Skeletal muscle tissue (tissue), 4 donors: ENCODE data around the gene POU2F3. TPM values are rescaled to one million over a fixed set of nuclear protein-coding genes. Genes with fewer than 3 reads are reported as not detected.

Experiments used
- H3K27ac ChIP-seq: one replicate; pipeline ENCODE4 v1.7.0; 2013; ENCODE audit warnings: mild to moderate bottlenecking, low read depth, low read length, inconsistent platforms
- H3K27me3 ChIP-seq, 3 donors: one replicate each; pipeline ENCODE4 v1.7.0; 2013; ENCODE audit warnings: low read length in 3 of 3; ENCODE audit not compliant: control insufficient read depth in 3 of 3, insufficient read depth in 3 of 3
- H3K36me3 ChIP-seq, 3 donors: one replicate each; pipeline ENCODE4 v1.7.0; 2013; ENCODE audit warnings: low read length in 3 of 3; ENCODE audit not compliant: control insufficient read depth in 3 of 3, insufficient read depth in 3 of 3
- H3K4me1 ChIP-seq, 3 donors: one replicate each; pipeline ENCODE4 v1.7.0; 2013; ENCODE audit warnings: low read length in 3 of 3, mild to moderate bottlenecking in 3 of 3; ENCODE audit not compliant: control insufficient read depth in 3 of 3, insufficient read depth in 3 of 3
- H3K4me3 ChIP-seq, 3 donors: one replicate each; pipeline ENCODE4 v1.7.0; 2013; ENCODE audit warnings: low read length in 3 of 3
- H3K9ac ChIP-seq, 3 donors: one replicate each; pipeline ENCODE4 v1.7.0; 2013; ENCODE audit warnings: low read length in 3 of 3, mild to moderate bottlenecking in 3 of 3, moderate library complexity in 2 of 3, low read depth in 1 of 3
- H3K9me3 ChIP-seq, 3 donors: one replicate each; pipeline ENCODE4 v1.7.0; 2013; ENCODE audit warnings: low read length in 3 of 3; ENCODE audit not compliant: control insufficient read depth in 3 of 3
- total RNA-seq: library from RNA; depleted of rRNA; stranded (reverse); fragments of >200 nt; gene quantifications from one replicate; pipeline ENCODE4 v1.2.3, GENCODE V29; 2014
- donor health status: Osteomylitis.

The POU2F3 gene
- total RNA-seq, 1 donor from 2014 or later: not detected

DNA sequence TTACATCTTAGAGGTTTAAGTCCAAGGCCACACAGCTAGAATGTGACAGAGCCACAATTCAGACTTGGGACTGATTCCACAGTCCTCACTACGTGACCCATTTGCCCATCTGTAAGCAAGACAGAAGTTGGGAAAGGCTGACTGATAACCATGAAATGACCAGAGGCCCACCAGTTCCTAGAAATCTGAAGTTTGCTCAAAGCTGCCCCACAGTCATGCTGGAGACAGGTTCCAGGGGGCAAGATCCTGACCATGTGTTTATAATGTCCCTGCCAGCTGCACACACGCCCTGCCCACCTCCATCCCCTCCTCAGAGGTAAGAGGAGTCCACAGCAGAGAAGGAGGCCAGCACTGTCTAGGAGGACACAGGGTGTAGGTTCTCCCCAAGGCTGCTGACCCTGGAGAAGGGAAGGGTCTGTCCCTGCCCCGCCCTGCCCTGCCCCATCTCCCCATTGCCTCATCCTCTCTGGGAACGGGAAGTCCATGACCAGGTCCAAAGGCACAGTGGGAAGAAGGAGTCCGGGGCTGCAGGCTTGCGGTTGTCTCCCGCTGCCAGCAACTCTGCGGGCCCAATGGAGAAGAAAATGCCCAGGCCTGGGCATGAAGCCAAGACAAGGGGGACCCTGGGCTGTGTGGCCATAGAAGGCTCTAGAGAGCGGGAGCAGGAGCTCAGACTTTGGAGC is 41.0 kb upstream of the POU2F3 start:
- no peaks in the 10 kb centered on the region for H3K36me3 ChIP-seq

DNA sequence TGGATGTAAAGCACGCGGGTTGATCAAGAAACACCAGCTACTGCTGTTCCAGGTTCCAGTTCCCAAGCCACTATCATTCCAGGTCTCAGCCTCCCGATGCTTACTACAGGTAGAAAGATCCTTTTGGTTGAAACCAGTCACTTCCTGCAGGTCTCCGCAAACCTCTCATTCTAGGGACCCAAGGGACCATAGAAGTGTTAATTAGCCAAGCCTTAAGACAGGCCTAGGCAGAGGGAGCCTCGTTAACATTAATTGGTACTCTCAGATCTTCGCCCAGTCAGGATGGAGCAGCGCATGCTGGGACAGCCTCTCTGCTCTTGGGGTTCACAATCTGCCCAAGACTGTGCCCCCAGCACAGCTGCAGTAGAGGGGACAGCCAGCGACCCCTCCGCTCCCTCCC is 40.3 kb upstream of the POU2F3 start:
- H3K36me3 ChIP-seq: no peaks in the 10 kb centered on the region
- no peak overlapping the region for H3K27ac ChIP-seq
- no peaks in the 10 kb centered on the region for H3K9me3 ChIP-seq
- H3K4me3 ChIP-seq: no peak overlapping the region
- H3K9ac ChIP-seq: no peak overlapping the region
- peaks cover 4 to 19% (median 9%) of the 10 kb centered on the region in 3 donors for H3K4me1 ChIP-seq
- peaks cover 0 to 15% (median 14%) of the 10 kb centered on the region in 3 donors for H3K27me3 ChIP-seq

More for the DNA sequence above, 41.0 kb upstream of the POU2F3 start:
- Histone ChIP-seq H3K27ac (no peak overlapping the region), H3K4me3 (no peak overlapping the region), H3K9ac (peak overlapping the region in 1 of 3 donors; percentile 16), H3K4me1 (peaks cover 4 to 19% (median 9%) of the 10 kb centered on the region in 3 donors), H3K27me3 (peaks cover 0 to 15% (median 14%) of the 10 kb centered on the region in 3 donors), H3K9me3 (no peaks in the 10 kb centered on the region)

DNA sequence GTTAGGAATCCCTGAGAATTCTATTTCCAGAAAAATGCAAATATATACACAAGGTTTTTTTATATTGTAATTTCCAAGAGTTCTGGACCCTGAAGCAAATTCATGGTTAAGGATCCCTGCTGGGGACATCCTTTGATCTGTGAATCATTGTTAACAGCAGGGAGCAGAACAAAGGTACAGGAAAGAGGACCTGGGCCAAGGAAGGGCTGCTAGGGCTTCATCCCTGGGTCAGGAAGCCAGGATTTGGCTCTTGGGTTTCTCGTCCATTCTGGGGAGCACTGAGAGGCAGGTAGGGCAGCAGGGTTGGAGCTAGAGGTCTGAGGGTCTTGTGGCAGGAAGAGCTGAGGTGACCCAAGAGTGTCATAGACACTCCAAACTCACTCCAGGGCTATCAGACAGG is 39.3 kb upstream of the POU2F3 start:
- H3K27ac ChIP-seq: no peak overlapping the region
- H3K9ac ChIP-seq: no peak overlapping the region
- no peaks in the 10 kb centered on the region for H3K9me3 ChIP-seq

DNA sequence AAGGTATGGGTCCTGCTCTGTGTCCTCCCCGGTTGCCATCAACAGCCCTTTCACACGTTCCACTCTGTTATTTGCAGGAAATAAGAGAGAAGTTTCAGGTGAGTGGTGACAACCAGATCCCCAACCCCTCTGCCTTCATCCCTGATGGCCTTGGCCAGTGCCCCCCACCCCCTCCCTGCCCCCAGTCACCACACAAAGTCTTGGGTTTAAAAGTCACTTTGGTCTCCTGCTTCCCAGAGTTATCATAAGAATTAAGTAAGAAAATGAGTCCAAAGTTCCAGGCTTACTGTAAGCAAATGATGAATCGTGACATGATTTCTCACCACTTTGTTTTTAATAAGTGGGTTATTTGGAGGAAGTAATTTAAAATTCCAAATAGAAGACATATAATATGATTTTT is 38.3 kb upstream of the POU2F3 start:
- Histone ChIP-seq H3K9me3 (no peaks in the 10 kb centered on the region), H3K4me3 (no peak overlapping the region), H3K27me3 (peaks cover under 1 to 17% (median 11%) of the 10 kb centered on the region in 3 donors), H3K4me1 (peaks cover 0 to 8% (median 0%) of the 10 kb centered on the region in 3 donors), H3K27ac (no peak overlapping the region), H3K9ac (no peak overlapping the region), H3K36me3 (no peaks in the 10 kb centered on the region)

More for the DNA sequence above, 39.3 kb upstream of the POU2F3 start:
- Histone ChIP-seq H3K4me1 (peaks cover 4 to 18% (median 6%) of the 10 kb centered on the region in 3 donors), H3K36me3 (no peaks in the 10 kb centered on the region), H3K27me3 (peaks cover 0 to 19% (median 14%) of the 10 kb centered on the region in 3 donors), H3K4me3 (no peak overlapping the region)

DNA sequence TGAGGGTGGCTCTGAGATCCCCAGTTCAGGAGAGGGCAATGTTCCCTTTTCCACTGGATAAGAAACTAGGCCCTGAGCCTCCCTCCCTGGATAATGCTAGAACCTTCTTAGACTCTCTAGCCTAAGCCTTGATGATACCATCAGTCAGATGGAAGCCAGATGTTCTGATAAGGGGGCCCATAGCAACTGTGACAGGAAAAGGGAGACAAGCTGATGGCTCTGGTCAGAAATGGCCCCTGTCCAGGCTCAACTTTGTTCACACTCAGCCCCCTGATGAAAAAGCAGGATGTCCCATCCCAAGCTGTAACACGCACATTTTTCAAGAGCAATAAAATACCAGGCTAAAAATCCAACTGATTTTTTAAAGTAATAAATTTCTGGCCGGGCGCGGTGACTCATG is 36.3 kb upstream of the POU2F3 start:
- Histone ChIP-seq H3K9ac (no peak overlapping the region), H3K4me3 (no peak overlapping the region), H3K27ac (no peak overlapping the region), H3K9me3 (no peaks in the 10 kb centered on the region), H3K27me3 (peaks cover 3 to 26% (median 12%) of the 10 kb centered on the region in 3 donors), H3K4me1 (peaks cover 10 to 11% (median 10%) of the 10 kb centered on the region in 3 donors), H3K36me3 (no peaks in the 10 kb centered on the region)

DNA sequence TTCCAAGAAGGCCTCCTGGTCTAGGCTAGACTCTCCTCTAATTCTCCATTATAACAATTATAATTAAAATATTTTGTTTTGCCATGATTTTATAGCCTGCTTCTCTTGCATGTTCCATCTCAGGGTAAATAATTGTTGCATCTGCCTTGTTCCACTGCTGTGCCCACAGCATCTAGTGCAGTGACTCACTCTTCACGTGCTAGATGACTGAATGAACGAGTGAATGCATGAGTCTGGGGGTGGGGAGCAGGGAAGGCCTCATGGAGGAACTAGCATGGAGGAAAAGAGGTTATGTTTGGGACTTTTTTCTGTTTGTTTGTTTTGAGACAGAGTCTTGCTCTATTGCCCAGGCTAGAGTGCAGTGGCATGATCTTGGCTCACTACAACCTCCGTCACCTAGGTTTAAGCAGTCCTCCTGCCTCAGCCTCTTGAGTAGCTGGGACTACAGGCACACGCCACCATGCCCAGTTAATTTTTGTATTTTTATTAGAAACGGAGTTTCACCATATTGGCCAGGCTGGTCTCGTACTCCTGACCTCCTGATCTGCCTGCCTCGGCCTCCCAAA is 34.3 kb upstream of the POU2F3 start:
- Histone ChIP-seq H3K9me3 (no peaks in the 10 kb centered on the region), H3K27me3 (peaks cover 5 to 35% (median 6%) of the 10 kb centered on the region in 3 donors), H3K27ac (no peak overlapping the region), H3K4me1 (peaks cover 23 to 26% (median 25%) of the 10 kb centered on the region in 3 donors), H3K36me3 (no peaks in the 10 kb centered on the region), H3K9ac (no peak overlapping the region), H3K4me3 (no peak overlapping the region)

DNA sequence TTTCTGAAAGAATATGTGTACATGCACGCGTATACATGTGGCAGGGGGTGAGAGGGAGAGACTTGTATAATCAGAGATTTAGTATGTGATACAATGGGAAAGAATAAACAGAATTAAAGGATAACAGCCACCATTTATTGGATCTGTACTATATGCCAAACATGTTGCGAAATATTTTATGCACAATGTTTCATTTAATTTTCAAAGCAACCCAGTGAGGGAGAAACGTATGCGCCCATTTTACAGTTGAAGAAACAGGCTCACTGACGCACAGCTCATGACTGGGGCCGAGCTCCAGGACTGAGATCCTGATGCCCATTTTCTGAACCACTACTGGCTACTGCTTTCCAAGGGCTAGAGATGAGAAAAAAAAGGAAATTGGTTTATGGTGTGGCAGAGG is 32.4 kb upstream of the POU2F3 start:
- Histone ChIP-seq H3K36me3 (no peaks in the 10 kb centered on the region), H3K27me3 (peaks cover 2 to 45% (median 6%) of the 10 kb centered on the region in 3 donors), H3K27ac (peak overlapping the region; percentile 5), H3K9ac (no peak overlapping the region), H3K4me1 (peaks cover 23 to 32% (median 30%) of the 10 kb centered on the region in 3 donors), H3K9me3 (no peaks in the 10 kb centered on the region), H3K4me3 (no peak overlapping the region)

DNA sequence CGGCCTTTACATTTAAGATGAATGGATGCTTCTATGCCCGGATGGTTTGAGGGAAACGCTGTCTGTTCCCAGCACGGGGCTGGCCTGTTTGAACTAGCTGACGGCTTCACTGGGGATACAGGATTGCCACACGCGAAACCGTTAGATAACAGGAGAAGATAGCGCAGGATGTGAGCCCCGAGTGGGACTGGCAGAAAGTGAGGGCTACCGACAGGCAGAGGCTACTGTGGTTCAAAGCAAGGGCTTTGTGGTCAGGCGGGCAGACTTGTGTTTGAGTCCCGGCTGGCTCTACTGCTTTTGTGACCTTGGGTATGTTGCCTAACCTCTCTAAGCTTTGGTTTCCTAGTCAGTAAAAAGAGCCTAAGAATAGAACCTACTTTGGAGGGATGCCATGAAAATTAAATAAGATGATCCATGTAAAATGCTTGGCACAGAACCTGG is 31.9 kb upstream of the POU2F3 start:
- Histone ChIP-seq H3K36me3 (no peaks in the 10 kb centered on the region), H3K9me3 (no peaks in the 10 kb centered on the region), H3K27ac (peak overlapping the region; percentile 7), H3K9ac (no peak overlapping the region), H3K27me3 (peaks cover 2 to 45% (median 6%) of the 10 kb centered on the region in 3 donors), H3K4me3 (no peak overlapping the region), H3K4me1 (peaks cover 24 to 32% (median 30%) of the 10 kb centered on the region in 3 donors)

DNA sequence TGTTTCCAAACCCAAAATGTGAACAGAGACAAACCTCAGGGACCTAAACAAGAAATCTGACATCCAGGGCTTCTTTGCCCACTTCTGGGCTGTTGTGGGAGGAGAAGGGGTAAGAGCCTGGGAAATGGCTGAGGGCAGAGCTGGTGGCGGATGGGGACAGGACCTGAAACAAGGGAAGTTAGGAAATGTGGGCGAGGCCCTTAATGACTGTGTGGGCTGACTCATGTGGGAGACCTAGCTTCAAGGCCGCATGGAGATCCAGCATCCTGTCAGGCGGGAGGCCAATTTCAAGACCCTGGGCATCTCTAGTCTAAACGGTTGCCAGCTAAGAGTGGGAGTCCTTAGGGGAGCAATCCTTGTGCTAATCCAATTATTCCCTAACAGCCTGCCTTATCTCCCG is 31.2 kb upstream of the POU2F3 start:
- H3K4me3 ChIP-seq: no peak overlapping the region
- peak overlapping the region; percentile 7 for H3K27ac ChIP-seq
- H3K9me3 ChIP-seq: no peaks in the 10 kb centered on the region

More for the DNA sequence above, 31.2 kb upstream of the POU2F3 start:
- no peak overlapping the region for H3K9ac ChIP-seq
- H3K27me3 ChIP-seq: peaks cover 2 to 45% (median 6%) of the 10 kb centered on the region in 3 donors
- peaks cover 24 to 32% (median 30%) of the 10 kb centered on the region in 3 donors for H3K4me1 ChIP-seq
- no peaks in the 10 kb centered on the region for H3K36me3 ChIP-seq
